Activated T-cell treated with anti-CD3 and anti-CD28 coated beads for 48 hours (primary cell): ENCODE results near the gene MUC21.
"Not testable (repeated sequence)": the region's sequence is repeated elsewhere in the genome, so short reads cannot be mapped to it uniquely, and the experiment has no call there.

Source experiments
- DNase-seq: peaks from one replicate; pipeline ENCODE4 v3.0.0-alpha.2; 2020; ENCODE audit warnings: low read depth

The MUC21 gene

GRCh38 chr6:31008165-31008564, 24.6 kb downstream of the MUC21 start:
- no peak for DNase-seq

DNA sequence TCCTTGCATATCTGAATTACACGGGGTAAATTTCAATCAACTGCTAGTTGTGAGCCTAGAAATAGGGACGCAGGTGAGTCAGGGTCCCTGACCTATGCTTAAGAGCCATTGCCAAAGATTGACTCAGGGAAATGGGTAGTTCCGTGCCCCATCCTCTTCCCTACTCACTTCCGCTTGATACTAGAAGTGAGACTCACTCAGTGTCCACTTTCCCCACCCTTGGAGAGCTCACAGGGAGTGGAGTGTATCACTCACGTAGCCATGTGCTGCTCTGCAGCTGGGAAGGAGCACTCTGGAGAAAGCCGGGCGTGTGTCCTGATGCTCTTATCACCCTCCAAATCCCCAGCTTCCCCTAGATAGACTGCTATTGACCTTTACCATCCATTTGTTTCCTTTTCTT, 26.2 kb downstream of the MUC21 start:
- DNase-seq, result no peak

DNA sequence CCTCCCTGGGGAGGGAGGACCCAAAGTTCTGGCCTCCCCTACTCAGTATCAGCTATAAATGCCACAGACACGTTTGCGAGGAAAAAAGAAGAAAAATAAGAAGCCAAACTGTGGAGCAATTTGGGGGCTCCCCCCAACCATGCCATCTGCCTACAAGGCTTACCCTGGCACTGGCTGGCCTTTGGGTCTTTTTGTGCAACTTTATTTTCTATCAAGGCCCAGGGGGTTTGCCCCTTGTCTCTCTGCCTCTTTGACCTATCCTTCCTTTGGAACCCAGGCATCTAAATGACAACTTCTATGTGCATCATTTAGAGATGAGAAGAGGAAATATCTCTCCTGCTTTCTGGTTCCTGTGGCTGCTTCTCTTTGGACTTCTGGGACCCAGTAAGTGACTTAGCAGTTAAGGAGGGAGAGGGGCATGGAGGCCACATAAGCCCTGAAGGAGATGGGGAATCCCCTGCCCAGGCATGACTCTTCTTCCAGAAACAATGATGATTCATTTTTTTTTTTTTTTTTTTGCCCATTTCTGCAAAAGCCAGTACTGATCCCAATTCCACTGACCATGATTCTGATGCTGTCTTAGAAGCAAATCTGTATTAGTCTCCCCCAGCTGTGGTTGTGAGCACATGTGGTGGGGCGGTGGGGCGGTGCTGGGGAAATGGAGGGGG, 27.0 kb downstream of the MUC21 start, which contains the start of gene MUC22:
Gene MUC22 (plus strand): TSS at position 82 of the 668 bp plus-strand sequence. CDS start 233 bp downstream, at position 315.
- DNase-seq, result no peak

DNA sequence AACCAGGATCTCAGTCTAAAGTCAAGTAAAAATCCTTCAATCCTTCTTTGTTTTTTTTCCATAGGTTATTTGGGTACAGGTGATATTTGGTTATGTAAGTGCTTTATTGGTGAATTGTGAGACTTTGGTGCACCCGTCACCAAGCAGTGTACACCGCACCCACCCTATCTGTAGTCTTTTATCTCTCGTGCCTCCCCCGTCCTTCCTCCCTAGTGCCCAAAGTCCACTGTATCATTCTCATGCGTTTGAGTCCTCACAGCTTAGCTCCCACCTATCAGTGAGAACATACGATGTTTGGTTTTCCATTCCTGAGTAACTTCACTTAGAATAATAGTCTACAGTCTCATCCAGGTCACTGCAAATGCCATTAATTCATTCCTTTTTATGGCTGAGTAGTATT, 27.6 kb downstream of the MUC21 start:
- no peak for DNase-seq

DNA sequence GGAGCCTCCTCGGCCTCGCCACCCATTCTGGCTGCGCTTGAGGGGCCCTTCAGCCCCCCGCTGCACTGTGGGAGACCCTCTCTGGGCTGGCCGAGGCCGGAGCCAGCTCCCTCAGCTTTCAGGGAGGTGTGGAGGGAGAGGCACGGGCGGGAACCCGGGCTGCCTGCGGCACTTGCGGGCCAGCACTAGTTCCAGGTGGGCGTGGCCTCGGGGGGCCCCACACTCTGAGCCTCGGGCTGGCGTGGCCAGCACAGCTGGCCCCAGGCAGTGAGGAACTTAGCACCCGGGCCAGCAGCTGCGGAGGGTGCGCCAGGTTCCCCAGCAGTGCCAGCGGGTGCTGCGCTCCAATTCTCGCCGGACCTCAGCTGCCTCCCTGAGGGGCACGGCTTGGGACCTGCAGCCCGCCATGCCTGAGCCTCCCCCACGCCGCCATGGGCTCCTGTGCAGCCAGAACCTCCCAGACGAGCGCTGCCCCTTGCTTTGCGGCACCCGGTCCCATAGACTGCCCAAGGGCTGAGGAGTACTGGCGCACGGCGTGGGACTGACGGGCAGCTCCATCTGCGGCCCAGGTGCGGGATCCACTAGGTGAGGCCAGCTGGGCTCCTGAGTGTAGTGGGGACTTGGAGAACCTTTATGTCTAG, 33.3 kb downstream of the MUC21 start:
- DNase-seq, result no peak

GRCh38 chr6:31017436-31017835, 33.9 kb downstream of the MUC21 start:
- not testable (repeated sequence) for DNase-seq

DNA sequence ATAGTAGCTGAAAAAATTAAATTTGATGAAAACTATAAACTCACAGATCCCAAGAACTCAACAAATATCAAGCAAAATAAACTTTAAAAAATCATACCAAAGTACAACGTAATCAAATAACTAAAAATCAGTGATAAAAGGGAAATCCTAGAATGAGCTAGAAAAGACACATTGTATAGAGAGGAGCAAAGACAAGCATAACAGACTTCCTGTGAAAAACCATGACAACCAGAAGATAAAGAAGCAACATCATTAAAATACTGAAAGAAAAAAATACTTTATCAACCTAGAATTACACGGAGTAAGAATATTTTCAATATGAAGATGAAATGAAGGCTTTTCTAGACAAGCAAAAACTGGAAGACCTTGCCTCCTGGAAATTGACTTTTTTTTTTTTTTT, 36.5 kb downstream of the MUC21 start:
- DNase-seq, result no peak

GRCh38 chr6:31020631-31021255, 37.2 kb downstream of the MUC21 start:
- DNase-seq, result not testable (repeated sequence)

- not testable (repeated sequence) for DNase-seq
These were observed 38.4 kb downstream of the MUC21 start for GRCh38 chr6:31021705-31022531.

DNA sequence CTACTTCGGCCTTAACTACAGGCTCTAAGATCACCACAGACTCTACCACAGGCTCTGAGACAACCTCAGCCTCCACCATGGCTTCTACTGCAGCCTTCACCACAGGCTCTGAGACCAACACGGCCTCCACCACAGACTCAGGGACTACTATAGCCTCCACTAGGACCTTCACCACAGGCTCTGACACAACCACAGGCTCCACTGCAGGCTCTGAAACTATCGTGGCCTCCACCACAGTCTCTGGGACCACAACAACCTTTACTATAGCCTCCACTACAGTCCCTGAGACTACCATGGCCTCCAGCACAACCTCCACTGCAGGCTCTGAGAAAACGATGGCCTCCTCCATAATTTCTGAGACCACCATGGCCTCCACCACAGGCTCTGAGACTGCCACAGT, 42.1 kb downstream of the MUC21 start:
- DNase-seq, result no peak

- DNase-seq, result peak; percentile 13
These were observed 47.6 kb downstream of the MUC21 start for GRCh38 chr6:31031095-31031494.

DNA sequence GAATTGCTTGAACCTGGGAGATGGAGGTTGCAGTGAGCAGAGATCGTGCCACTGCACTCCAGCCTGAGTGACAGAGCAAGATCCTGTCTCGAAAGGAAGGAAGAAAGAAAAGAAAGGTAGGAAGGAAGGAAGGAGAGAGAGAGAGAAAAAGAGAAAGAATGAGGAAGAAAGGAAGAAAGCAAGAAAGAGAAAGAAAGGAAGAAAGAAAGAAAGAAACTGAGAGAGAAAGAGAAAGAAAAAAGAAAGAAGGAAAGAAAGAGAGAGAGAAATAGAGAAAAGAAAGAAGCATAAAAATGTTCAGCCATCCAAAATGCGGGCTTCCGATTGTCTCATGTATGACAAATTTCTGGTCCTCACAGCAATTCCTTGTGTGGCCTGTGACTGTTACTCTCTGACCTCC, 49.6 kb downstream of the MUC21 start:
- DNase-seq, result no peak

GRCh38 chr6:31035862-31036497, 52.5 kb downstream of the MUC21 start:
- DNase-seq, result no peak

DNA sequence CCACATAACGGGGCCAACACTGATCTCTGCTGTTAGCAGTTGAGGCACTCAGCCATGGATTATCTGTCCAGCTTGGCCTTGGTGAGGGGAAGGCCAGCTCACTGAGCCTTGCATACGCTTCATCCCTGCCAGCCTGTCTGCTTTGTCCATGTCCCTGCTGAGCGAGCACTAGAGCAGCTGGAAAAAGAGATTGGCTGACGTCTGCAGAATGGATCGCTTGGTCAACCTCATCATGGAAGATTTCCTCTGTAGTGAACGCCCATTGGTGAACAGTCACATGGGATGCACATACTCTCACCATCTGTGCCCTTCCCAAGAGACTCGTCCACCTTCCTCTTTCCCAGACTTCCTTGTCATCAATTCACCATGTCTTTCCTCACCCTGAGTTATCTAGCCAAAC, 53.7 kb downstream of the MUC21 start:
- no peak for DNase-seq

DNA sequence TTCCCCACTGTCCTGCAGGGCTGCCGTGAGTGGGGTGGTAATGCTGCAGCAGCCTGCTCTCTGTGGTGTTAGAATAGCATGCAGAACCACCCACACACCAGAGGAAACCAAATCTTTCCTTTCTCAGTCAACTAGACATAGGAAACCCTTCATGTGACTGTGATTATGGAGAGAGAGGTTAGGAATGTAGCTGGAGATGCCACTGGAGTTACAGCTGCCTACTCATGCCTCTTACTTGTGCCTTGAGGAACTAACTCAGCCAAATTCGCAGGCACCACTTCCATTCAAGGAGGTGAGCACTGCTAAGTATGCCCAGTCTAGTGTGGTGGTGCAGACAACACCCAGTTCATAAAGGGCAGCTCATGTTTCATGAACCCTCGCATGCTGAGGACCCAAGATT, 54.2 kb downstream of the MUC21 start:
- DNase-seq, result no peak

- DNase-seq, result no peak
These were observed 55.0 kb downstream of the MUC21 start for GRCh38 chr6:31038559-31038958.
